ENCODE results near the gene CTSW. TPM values are rescaled to one million over a fixed set of nuclear protein-coding genes. Genes with fewer than 3 reads are reported as not detected.

The CTSW gene
- total RNA-seq, 1 experiment from 2014 or later, result not detected

GRCh38 chr11:65851811-65852507 is 27.7 kb upstream of the CTSW start (continued):
- no peak for TF ChIP-seq AR (CRISPR knock-in tag; IDR thresholded peaks at IDR 0.05)
- TF ChIP-seq ZNF416 (CRISPR knock-in tag; IDR thresholded peaks at IDR 0.05), result peak; percentile 40; the same call in 1 of the 2 replicates
- no peak for TF ChIP-seq E2F4 (CRISPR knock-in tag; IDR thresholded peaks at IDR 0.05; ENCODE audit: borderline replicate concordance, low read depth)
- TF ChIP-seq PRDM15 (CRISPR knock-in tag; IDR thresholded peaks at IDR 0.05), result no peak
- TF ChIP-seq E2F1 (CRISPR knock-in tag; IDR thresholded peaks at IDR 0.05), result no peak

- no peak overlapping the region for H3K27ac Mint-ChIP-seq
- TF ChIP-seq AR (CRISPR knock-in tag; IDR thresholded peaks at IDR 0.05) (0 out of 2 replicates have a peak, but pooled peaks have one; percentile 30), ZNF425 (CRISPR knock-in tag; conservative IDR thresholded peaks at IDR 0.05) (0 out of 2 replicates have a peak, but pooled peaks have one; percentile 23), NR2C2 (CRISPR knock-in tag; IDR thresholded peaks at IDR 0.05) (no peak), PREB (CRISPR knock-in tag; IDR thresholded peaks at IDR 0.05; ENCODE audit: borderline replicate concordance) (no peak), PRRX2 (CRISPR knock-in tag; IDR thresholded peaks at IDR 0.05) (peak; percentile 47; the same call in 1 of the 2 replicates), MYBL2 (CRISPR knock-in tag; IDR thresholded peaks at IDR 0.05) (no peak), TEAD1 (CRISPR knock-in tag; IDR thresholded peaks at IDR 0.05) (no peak), ZNF396 (CRISPR knock-in tag; IDR thresholded peaks at IDR 0.05; ENCODE audit: borderline replicate concordance) (no peak), RELA (CRISPR knock-in tag; IDR thresholded peaks at IDR 0.05; ENCODE audit: borderline replicate concordance) (0 out of 2 replicates have a peak, but pooled peaks have one; percentile 25), ZNF416 (CRISPR knock-in tag; IDR thresholded peaks at IDR 0.05) (peak; percentile 80), NFATC4 (CRISPR knock-in tag; IDR thresholded peaks at IDR 0.05) (peak; percentile 63; the same call in 1 of the 2 replicates), CREM (CRISPR knock-in tag; IDR thresholded peaks at IDR 0.05) (no peak), ESRRA (CRISPR knock-in tag; IDR thresholded peaks at IDR 0.05; ENCODE audit: borderline replicate concordance) (no peak), EMX1 (CRISPR knock-in tag; IDR thresholded peaks at IDR 0.05) (no peak)
- ATAC-seq, result no peak
- DNase-seq (ENCODE audit: low spot score), result no peak
- peaks cover 24% of the 10 kb centered on the region for H3K4me1 Mint-ChIP-seq
- CTCF ChIA-PET, result interaction anchor here (0.9 to 6.3 kb wide), 20 partner anchors 8 to 214 kb away, joined by 3 to 134 read pairs (median 4); partner anchors contain the start of genes AP5B1, CCDC85B, CST6 and FIBP
- peaks cover 53% of the 10 kb centered on the region for H3K36me3 Mint-ChIP-seq
- H3K27me3 Mint-ChIP-seq (ENCODE audit: low read depth), result peaks cover 8% of the 10 kb centered on the region
- peaks cover 6% of the 10 kb centered on the region; the same call in 1 of the 2 replicates for H3K9me3 Mint-ChIP-seq
- POLR2A ChIA-PET, result interaction anchor here (0.5 to 3.5 kb wide), 9 partner anchors 8 to 200 kb away, joined by 3 to 38 read pairs (median 4); partner anchors contain the start of genes FIBP, MUS81, RNASEH2C and SNX32
- H3K4me3 Mint-ChIP-seq, result no peak overlapping the region
Observed at GRCh38 chr11:65852508-65853245, 27.0 kb upstream of the CTSW start.
